HCT116 (cell line): ENCODE measurements around the gene YIPF1.

Source experiments
- EZH2 ChIP-seq: fragments of 200-600 bp; sonication (generic); IDR thresholded peaks from 2 replicates; pipeline ENCODE4 v1.6.1; 2017; ENCODE audit warnings: antibody characterized with exemption, mixed run types
- YY1 ChIP-seq: IDR thresholded peaks from 2 replicates; pipeline ENCODE4 v1.6.1; 2011; ENCODE audit warnings: low read length, low read depth, moderate library complexity, mild to moderate bottlenecking; ENCODE audit not compliant: insufficient replicate concordance; ENCODE audit errors: extremely low read depth
- TF ChIP-seq, protein P1 (sequence below), 3 experiments: fragments of 200-600 bp in 1 of 3; sonication (generic) in 1 of 3; IDR thresholded peaks in 2 of 3; conservative IDR thresholded peaks in 1 of 3; 2 replicates each; pipeline ENCODE4 v1.5.1; 2012 to 2017; ENCODE audit warnings: low read depth in 2 of 3, low read length in 2 of 3, antibody characterized with exemption in 1 of 3, borderline replicate concordance in 1 of 3, control low read depth in 1 of 3, mild to moderate bottlenecking in 1 of 3, mixed read lengths in 1 of 3, mixed run types in 1 of 3, moderate library complexity in 1 of 3; ENCODE audit not compliant: insufficient read depth in 1 of 3

DNA sequence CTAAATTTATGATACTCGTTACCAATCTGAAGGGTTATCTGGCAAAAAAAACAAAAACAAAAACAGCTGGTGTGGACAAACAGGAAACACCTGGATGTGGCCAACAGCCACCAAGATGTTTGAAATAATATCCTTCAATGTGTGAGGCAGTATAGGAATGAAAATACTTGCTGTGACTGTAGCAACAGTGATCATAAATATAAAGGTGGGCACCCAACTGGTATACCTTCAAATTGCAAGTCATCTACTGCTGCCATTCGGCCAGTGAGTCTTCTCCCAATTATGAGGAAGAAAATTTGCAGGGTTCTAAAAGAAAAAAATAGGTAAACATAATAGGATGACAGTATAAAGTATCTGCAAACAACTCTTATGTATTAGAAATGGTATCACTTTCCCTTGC lies 916 bp downstream of the YIPF1 start:
- TF ChIP-seq, protein P1, sequence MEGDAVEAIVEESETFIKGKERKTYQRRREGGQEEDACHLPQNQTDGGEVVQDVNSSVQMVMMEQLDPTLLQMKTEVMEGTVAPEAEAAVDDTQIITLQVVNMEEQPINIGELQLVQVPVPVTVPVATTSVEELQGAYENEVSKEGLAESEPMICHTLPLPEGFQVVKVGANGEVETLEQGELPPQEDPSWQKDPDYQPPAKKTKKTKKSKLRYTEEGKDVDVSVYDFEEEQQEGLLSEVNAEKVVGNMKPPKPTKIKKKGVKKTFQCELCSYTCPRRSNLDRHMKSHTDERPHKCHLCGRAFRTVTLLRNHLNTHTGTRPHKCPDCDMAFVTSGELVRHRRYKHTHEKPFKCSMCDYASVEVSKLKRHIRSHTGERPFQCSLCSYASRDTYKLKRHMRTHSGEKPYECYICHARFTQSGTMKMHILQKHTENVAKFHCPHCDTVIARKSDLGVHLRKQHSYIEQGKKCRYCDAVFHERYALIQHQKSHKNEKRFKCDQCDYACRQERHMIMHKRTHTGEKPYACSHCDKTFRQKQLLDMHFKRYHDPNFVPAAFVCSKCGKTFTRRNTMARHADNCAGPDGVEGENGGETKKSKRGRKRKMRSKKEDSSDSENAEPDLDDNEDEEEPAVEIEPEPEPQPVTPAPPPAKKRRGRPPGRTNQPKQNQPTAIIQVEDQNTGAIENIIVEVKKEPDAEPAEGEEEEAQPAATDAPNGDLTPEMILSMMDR (IDR thresholded peaks at IDR 0.05 in 2 of 3, conservative IDR thresholded peaks at IDR 0.05 in 1 of 3; ENCODE audit: borderline replicate concordance in 1 of 3, insufficient read depth in 1 of 3, low read depth in 2 of 3, low read length in 2 of 3): no peak
- no peak for TF ChIP-seq EZH2
- no peak for TF ChIP-seq YY1
